NCI-H1694 (cell line): ENCODE data around the gene SERPINF2.
"Not testable (repeated sequence)": the region's sequence is repeated elsewhere in the genome, so short reads cannot be mapped to it uniquely, and the experiment has no call there.

Experiments used
- DNase-seq: peaks from one replicate; lab custom pipeline; 2025; lab: John Stamatoyannopoulos, UW

SERPINF2 gene

DNA sequence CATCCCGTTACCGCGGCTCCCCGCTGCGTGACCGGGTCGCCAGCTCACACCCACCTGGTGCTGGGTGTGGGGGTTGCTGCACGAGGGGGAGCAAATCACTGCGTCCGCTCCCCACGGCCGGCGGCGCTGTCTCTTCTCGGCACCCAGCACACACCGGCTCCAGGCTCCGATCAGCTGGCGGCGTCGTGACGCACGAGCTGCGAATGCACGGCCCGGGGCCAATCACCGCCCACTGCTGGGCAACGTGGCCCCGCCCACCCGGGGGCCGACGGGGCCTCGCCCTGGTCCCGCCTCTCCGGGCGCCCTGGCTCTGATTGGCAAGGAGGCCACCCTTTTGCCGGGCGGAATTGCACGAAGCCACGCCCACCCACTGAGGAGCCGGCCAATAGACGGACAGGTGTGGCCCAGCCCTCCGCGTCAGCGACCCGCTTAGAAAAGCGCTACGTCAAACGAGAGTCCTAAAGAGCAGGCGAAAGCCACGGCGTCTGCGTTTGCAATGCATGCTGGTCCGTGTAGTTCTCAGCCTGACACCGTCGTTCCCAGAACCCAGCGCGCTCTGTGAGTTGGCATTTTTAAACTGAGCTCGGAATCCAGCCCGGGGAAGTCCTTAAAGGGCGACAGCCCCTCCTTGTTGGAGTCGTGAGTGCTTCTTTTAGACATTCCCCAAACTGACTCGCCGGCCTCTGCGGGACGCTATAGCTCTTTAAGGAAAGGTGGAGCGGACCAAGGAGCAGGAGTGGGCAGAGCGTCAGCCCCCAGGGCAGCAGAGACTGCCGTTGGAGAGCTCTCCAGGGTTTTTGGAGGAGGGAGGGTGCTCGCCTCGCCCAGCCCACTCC is 26.4 kb upstream of the SERPINF2 start:
- DNase-seq: peak; percentile 99

DNA sequence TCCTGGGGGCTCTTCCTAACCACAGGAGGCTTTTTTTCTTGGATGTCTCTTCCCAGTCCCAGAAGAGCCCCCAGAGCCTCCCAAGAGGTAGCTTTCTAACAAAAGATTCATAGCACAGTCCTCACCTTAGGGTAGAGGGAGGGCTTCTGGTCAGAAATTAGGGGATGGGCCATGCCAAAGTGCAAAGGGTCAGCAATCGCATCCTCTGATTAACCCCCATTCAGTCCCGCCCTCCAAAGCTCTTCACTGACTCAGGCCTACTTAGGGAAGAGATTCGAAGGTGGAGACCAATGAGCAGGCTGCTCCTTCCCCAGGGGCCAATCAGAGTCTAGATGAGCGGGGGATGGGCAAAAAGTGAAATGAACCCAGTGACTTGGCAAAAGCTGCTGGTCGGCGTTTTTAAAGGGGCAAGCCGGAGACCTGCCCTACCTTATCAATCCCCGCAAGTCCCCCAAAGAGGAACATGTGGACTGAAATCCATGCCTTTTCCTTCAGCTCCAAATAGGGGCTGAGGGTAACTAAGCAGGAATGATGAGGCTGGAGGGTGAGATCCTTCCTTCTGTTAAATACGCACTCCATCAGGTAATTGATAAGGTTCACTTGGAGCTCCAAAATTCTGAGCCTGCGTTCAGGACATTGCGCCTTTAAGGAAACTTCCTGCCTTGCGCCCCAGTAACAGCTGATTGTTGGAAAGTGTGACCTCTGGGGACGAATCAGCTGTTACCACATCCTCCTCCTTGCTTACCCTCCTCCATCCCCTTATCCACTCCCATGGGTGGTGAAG is 25.6 kb upstream of the SERPINF2 start:
- DNase-seq: peak; percentile 92

DNA sequence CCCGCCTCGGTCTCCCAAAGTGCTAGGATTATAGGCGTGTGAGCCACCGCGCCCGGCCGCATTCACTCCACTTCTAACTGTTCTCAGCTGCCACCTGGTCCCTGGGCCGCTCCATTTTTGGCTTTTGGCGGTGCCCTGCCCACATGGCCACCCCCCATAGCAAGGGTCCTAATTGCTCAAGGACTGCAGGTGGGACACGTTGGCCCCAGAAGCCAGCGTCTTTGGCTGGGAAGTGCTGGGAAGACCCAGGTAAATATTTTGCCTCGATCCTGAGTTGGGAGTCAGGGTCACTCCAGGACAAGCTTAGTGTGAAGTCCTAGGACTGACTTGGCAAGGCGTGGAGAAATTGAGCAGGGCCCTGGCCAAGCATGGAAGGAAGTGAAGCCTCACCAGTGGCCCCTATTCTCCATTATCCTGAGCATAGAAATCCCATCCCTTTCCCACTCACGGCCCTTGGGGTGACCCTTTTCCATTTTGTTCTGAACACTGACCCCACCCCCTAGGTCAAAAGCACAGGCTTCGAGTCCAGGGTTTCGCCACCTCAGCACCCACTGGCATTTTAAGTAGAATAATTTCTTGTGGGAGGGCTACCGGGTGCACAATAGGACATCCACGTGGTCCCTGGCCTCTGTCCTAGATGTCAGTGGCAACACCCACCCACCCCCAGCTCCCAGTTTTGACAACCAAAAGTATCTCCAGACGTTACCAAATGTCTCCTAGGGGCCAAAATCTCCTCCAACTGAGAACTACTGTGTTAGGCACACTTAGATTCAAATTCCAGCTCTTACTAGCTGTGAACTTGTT is 24.1 kb upstream of the SERPINF2 start:
- DNase-seq: no peak

- DNase-seq: peak; percentile 55
Measured at GRCh38 chr17:1720856-1721386, 21.8 kb upstream of the SERPINF2 start.

- not testable (repeated sequence) for DNase-seq
Measured at GRCh38 chr17:1722022-1722421, 20.6 kb upstream of the SERPINF2 start.

DNA sequence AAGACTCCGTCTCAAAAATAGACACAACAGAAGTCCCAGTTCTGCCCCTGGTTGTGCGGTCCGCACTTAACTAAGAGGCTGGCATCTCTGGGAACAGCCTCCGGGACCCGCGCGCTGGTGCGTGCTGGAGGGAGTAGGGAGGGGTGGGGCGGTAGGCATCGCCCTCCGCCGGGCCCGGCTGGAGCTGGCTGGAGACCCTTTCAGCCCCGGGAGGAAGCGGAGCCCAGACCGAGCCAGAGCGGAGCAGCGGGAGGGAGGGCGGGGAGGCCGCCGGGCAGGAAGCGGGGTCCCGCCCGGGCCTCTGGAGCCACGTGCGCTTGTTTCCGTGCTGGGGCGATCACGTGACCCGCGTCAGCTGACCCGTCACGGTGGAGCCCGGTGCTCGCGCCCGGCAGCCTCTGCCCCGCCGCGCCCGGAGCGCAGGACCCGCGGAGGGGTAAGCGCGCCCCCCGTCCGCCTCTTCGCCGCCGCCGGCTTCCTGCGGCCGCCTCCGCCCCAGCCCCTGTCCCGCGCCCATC is 18.3 kb upstream of the SERPINF2 start, which contains the start of gene WDR81:
TSS of gene WDR81 (plus strand) at position 354 of the 518 bp plus-strand sequence. CDS start 256 bp downstream, outside the sequence.
- DNase-seq: peak; percentile 17

- DNase-seq: no peak
Measured at GRCh38 chr17:1724869-1725641, 17.6 kb upstream of the SERPINF2 start.

GRCh38 chr17:1725642-1726511 is 16.8 kb upstream of the SERPINF2 start:
- DNase-seq: no peak

GRCh38 chr17:1726626-1727257 is 15.9 kb upstream of the SERPINF2 start:
- DNase-seq: no peak

DNA sequence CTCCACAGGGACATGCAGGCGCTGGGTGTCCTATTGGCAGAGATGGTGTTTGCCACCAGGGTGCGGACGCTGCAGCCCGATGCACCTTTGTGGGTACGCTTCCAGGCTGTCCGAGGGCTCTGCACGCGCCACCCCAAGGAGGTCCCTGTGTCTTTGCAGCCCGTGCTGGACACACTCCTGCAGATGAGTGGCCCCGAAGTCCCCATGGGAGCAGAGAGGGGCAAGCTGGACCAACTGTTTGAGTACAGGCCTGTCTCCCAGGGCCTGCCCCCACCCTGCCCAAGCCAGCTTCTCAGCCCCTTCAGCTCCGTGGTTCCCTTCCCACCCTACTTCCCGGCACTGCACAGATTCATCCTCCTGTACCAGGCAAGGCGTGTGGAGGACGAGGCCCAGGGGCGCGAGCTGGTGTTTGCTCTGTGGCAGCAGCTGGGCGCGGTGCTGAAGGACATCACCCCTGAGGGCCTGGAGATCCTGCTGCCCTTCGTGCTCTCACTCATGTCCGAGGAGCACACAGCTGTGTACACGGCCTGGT is 15.3 kb upstream of the SERPINF2 start:
- DNase-seq: no peak

DNA sequence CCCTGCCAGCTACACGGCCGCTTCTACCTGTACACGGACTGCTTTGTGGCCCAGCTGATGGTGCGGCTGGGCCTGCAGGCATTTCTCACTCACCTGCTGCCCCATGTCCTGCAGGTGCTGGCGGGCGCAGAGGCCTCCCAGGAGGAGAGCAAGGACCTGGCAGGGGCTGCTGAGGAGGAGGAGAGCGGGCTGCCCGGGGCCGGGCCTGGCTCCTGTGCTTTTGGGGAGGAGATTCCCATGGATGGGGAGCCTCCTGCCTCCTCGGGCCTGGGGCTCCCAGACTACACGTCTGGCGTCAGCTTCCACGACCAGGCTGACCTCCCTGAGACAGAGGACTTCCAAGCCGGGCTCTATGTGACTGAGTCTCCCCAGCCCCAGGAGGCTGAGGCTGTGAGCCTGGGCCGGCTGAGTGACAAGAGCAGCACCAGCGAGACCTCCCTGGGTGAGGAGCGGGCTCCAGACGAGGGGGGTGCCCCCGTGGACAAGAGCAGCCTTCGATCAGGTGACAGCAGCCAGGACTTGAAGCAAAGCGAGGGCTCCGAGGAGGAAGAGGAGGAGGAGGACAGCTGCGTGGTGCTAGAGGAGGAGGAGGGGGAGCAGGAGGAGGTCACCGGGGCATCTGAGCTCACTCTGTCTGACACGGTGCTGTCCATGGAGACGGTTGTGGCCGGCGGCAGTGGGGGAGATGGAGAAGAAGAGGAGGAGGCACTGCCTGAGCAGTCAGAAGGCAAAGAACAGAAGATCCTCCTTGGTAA is 14.6 kb upstream of the SERPINF2 start:
- no peak for DNase-seq

GRCh38 chr17:1729966-1730325 is 12.7 kb upstream of the SERPINF2 start:
- DNase-seq: no peak

DNA sequence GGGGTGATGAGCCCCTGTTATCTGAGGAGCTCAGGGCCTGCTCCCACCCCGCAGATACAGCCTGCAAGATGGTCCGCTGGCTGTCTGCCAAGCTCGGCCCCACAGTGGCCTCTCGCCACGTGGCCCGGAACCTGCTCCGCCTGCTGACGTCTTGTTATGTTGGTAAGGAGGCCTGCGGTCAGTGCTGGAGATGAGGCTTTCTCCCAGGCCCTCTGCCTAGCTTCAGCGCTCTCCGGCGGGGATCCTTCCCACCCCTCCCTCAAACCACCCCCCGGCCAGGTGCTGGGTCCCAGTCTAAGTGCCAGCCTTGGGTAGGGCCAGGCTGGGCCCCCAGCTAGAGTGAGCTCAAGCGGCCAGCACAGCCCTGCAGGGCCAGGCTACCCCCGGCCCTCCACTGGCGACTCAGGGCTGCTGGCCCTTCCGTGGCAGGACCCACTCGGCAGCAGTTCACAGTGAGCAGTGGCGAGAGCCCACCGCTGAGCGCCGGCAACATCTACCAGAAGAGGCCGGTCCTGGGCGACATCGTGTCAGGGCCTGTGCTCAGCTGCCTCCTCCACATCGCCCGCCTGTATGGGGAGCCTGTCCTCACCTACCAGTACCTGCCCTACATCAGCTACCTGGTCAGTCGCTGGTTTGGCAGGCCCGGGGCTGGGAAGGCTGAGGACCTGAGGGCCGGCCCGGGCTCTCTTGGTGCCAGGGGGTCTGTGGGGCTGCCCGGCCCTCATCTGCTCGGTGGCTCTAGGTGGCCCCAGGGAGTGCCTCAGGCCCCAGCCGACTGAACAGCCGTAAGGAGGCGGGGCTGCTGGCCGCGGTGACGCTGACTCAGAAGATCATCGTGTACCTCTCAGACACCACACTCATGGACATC is 12.1 kb upstream of the SERPINF2 start:
- DNase-seq: no peak

DNA sequence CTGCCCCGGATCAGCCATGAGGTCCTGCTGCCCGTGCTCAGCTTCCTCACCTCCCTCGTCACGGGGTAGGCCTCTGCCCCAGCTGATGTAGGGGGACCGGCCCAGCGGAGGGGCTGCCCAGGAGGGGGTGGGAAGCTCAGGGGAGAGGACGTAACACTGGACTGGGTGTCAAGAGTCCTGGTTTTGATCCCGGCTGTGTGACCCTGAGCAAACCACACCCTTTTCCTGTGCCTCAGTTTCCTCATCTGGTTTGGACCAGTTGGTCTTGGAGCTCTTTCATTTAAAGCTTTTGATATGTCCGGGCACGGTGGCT is 11.5 kb upstream of the SERPINF2 start:
- DNase-seq: no peak

DNA sequence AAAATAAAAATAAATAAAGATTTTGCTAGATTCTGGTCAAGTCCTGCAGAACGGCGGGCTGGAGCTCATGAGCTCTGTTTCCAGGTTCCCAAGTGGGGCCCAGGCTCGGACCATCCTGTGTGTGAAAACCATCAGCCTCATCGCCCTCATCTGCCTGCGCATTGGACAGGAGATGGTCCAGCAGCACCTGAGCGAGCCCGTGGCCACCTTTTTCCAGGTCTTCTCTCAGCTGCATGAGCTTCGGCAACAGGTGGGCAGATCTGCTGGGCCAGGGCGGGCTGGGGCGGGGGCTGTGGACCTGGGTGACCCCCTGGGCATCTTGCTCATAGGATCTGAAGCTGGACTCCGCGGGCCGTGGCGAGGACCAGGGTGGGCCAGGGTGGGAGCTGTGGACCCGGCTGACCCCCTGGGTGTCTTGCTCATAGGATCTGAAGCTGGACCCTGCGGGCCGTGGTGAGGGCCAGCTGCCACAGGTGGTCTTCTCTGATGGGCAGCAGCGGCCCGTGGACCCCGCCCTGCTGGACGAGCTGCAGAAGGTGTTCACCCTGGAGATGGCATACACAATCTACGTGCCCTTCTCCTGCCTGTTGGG is 10.3 kb upstream of the SERPINF2 start:
- DNase-seq: no peak

DNA sequence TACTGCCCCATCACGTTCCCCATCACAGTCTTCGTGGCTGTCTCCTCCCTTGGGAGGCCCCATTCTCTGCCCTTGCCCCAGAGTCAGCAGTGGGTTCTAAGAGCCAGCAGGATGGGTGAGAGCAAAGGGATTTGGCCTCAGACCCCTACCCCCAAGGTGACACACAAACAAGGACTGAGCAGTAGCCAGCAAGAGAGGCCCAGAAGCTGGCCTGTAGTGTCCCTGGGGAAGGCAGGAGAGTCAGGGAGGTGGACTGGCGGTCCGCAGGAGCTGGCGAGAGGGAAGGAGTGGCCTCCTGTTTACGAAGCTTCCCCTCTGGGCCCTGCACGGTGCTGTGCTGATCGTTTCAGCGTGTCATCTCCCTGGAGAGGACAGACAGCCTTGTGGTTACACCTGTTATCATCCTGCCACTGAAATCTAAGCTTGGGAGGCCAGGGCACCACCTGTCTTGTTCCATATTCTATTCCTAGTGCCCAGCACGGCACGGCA is 9.8 kb upstream of the SERPINF2 start:
- DNase-seq: no peak

GRCh38 chr17:1733759-1734158 is 8.9 kb upstream of the SERPINF2 start:
- DNase-seq: no peak
